IMR-90 (cell line): ENCODE data around the gene VPS26C. TPM values are rescaled to one million over a fixed set of nuclear protein-coding genes. Genes with fewer than 3 reads are reported as not detected.

Source experiments
- ATAC-seq: fragments of 200-7000 bp; cut with Tn5 transposase; 2 replicates; pipeline ENCODE4 v1.9.1; 2020; ENCODE audit warnings: low read depth, mild to moderate bottlenecking, moderate library complexity
- BruUV-seq: library from RNA; stranded (reverse); fragments of 400-500 nt; replicated peaks from 2 replicates; lab custom pipeline; 2021; lab: Mats Ljungman, UMichigan
- CTCF ChIA-PET: fragments of 300-600 bp; formaldehyde crosslinking; extraction: SDS; loops from one replicate; lab custom pipeline; 2021; ENCODE audit warnings: antibody characterized with exemption; lab: Yijun Ruan, JAX
- POLR2A ChIA-PET: fragments of 300-600 bp; sonication (Branson Sonifier 250); formaldehyde crosslinking; loops from one replicate; lab custom pipeline; 2022; ENCODE audit warnings: antibody characterized with exemption; ENCODE audit not compliant: unreplicated experiment; lab: Charles Lee
- DNase-seq: peaks from one replicate; pipeline ENCODE4 v3.0.0; 2013
- H2AFZ ChIP-seq: replicated peaks from 2 replicates; pipeline ENCODE3; 2013; ENCODE audit warnings: low read length, mild to moderate bottlenecking; ENCODE audit not compliant: poor library complexity
- H2AK5ac ChIP-seq: 2 replicates; pipeline ENCODE4 v1.6.1; 2013; ENCODE audit warnings: low read depth, low read length, inconsistent platforms
- H2AK9ac ChIP-seq: replicated peaks from 2 replicates; pipeline ENCODE3; 2013; ENCODE audit warnings: mild to moderate bottlenecking, low read depth, low read length, moderate library complexity; ENCODE audit not compliant: poor library complexity
- H2BK120ac ChIP-seq: 2 replicates; pipeline ENCODE4 v1.6.1; 2013; ENCODE audit warnings: low read depth, low read length, inconsistent platforms
- H2BK15ac ChIP-seq: 3 replicates; pipeline ENCODE4 v1.6.1; 2013; ENCODE audit warnings: low read depth, low read length, inconsistent platforms
- H2BK20ac ChIP-seq: 2 replicates; pipeline ENCODE4 v1.6.1; 2013; ENCODE audit warnings: low read depth, mild to moderate bottlenecking, inconsistent platforms, low read length, moderate library complexity
- H2BK5ac ChIP-seq: 2 replicates; pipeline ENCODE4 v1.6.1; 2013; ENCODE audit warnings: mild to moderate bottlenecking, low read depth, low read length, inconsistent platforms; ENCODE audit not compliant: poor library complexity, severe bottlenecking
- H3K14ac ChIP-seq: replicated peaks from 2 replicates; pipeline ENCODE4 v1.6.1; 2013; ENCODE audit warnings: low read depth, low read length, inconsistent platforms
- H3K18ac ChIP-seq: 2 replicates; pipeline ENCODE4 v1.6.1; 2013; ENCODE audit warnings: low read depth, low read length, control low read depth
- H3K23ac ChIP-seq: 2 replicates; pipeline ENCODE4 v1.6.1; 2013; ENCODE audit warnings: low read depth, low read length, inconsistent platforms
- H3K27ac ChIP-seq: 2 replicates; pipeline ENCODE4 v1.5.1; 2013; ENCODE audit warnings: mild to moderate bottlenecking, control low read depth, low read length; ENCODE audit not compliant: insufficient read depth
- H3K27me3 ChIP-seq: 2 replicates; pipeline ENCODE4 v1.6.1; 2013; ENCODE audit warnings: low read length; ENCODE audit not compliant: control insufficient read depth, insufficient read depth
- H3K36me3 ChIP-seq: 2 replicates; pipeline ENCODE4 v1.6.1; 2013; ENCODE audit warnings: low read length, mixed read lengths; ENCODE audit not compliant: control insufficient read depth, insufficient read depth
- H3K4ac ChIP-seq: 2 replicates; pipeline ENCODE4 v1.6.1; 2013; ENCODE audit warnings: low read depth, low read length, inconsistent platforms
- H3K4me1 ChIP-seq: 2 replicates; pipeline ENCODE4 v1.6.1; 2013; ENCODE audit warnings: low read length, mixed read lengths; ENCODE audit not compliant: control insufficient read depth, insufficient read depth
- H3K4me2 ChIP-seq: 2 replicates; pipeline ENCODE4 v1.6.1; 2013; ENCODE audit warnings: low read depth, mild to moderate bottlenecking, control low read depth, low read length, moderate library complexity
- H3K4me3 ChIP-seq: 2 replicates; pipeline ENCODE4 v1.5.1; 2013; ENCODE audit warnings: low read depth, mild to moderate bottlenecking, control low read depth, low read length, moderate library complexity; ENCODE audit not compliant: insufficient read depth
- H3K56ac ChIP-seq: 2 replicates; pipeline ENCODE4 v1.6.1; 2013; ENCODE audit warnings: low read length, inconsistent platforms; ENCODE audit not compliant: insufficient read depth; ENCODE audit errors: extremely low read depth
- H3K79me1 ChIP-seq, 2 experiments: 2 replicates each; pipeline ENCODE4 v1.6.1; 2013; ENCODE audit warnings: low read length in 2 of 2, inconsistent platforms in 1 of 2, low read depth in 1 of 2
- H3K9ac ChIP-seq: 2 replicates; pipeline ENCODE4 v1.6.1; 2013; ENCODE audit warnings: low read depth, low read length, control low read depth
- H3K9me1 ChIP-seq: 2 replicates; pipeline ENCODE4 v1.6.1; 2013; ENCODE audit warnings: low read length, inconsistent platforms; ENCODE audit not compliant: insufficient read depth
- H3K9me3 ChIP-seq: 2 replicates; pipeline ENCODE4 v1.6.1; 2013; ENCODE audit warnings: low read length; ENCODE audit not compliant: control insufficient read depth, insufficient read depth
- H4K20me1 ChIP-seq: 2 replicates; pipeline ENCODE4 v1.6.1; 2013; ENCODE audit warnings: low read length, inconsistent platforms; ENCODE audit not compliant: insufficient read depth
- H4K5ac ChIP-seq: 2 replicates; pipeline ENCODE4 v1.6.1; 2013; ENCODE audit warnings: mild to moderate bottlenecking, low read depth, low read length, control low read depth
- H4K8ac ChIP-seq, 2 experiments: 2 replicates each; pipeline ENCODE4 v1.6.1; 2013; ENCODE audit warnings: low read depth in 2 of 2, low read length in 2 of 2, control low read depth in 1 of 2, inconsistent platforms in 1 of 2
- H4K91ac ChIP-seq: 2 replicates; pipeline ENCODE4 v1.6.1; 2013; ENCODE audit warnings: low read depth, low read length, inconsistent platforms; ENCODE audit not compliant: insufficient read depth
- MXI1 ChIP-seq: IDR thresholded peaks from 2 replicates; pipeline ENCODE4 v1.6.1; 2012; ENCODE audit warnings: low read depth, mild to moderate bottlenecking, low read length, moderate library complexity, borderline replicate concordance
- NFE2L2 ChIP-seq: fragments of 150-350 bp; IDR thresholded peaks from 2 replicates; pipeline ENCODE4 v1.6.1; 2016; ENCODE audit warnings: low read depth, mild to moderate bottlenecking, low read length
- RAD21 ChIP-seq: IDR thresholded peaks from 2 replicates; pipeline ENCODE4 v1.6.1; 2012; ENCODE audit warnings: low read length, improper control_type of control experiment
- WGBS, 2 experiments: methylation state at CpG; one replicate each; pipeline versions ENCODE4 v1.1.5 to v1.1.7; 2013; ENCODE audit warnings: missing lambda C conversion rate in 2 of 2; ENCODE audit not compliant: insufficient read length in 1 of 2; ENCODE audit errors: extremely low coverage in 2 of 2; 5-methylcytosine and 5-hydroxymethylcytosine counted together
- dilution Hi-C: fragments of 300-500 bp; cut with HindIII; formaldehyde crosslinking; loops from one replicate; pipeline ENCODE4 v1.14.3; 2018; ENCODE audit warnings: low sequenced_read_pairs; ENCODE audit not compliant: unreplicated experiment
- in situ Hi-C: fragments of 300-500 bp; cut with MboI; formaldehyde crosslinking; loops from 3 replicates; pipeline ENCODE4 v1.14.3; 2019; ENCODE audit warnings: low sequenced_read_pairs, inconsistent platforms, mixed read lengths
- intact Hi-C: fragments of 100-400 bp; cut with micrococcal nuclease; formaldehyde crosslinking; loops from 2 replicates; pipeline ENCODE4 v1.10.0; 2022
- polyA plus RNA-seq, 3 experiments: library from polyadenylated mRNA; depleted of rRNA; stranded (reverse); fragments of >200 nt; gene quantifications; 2 replicates each; pipeline ENCODE4 v1.2.3, GENCODE V29; 2012; ENCODE audit warnings: low replicate concordance in 1 of 3
- total RNA-seq: library from RNA; depleted of rRNA; stranded (reverse); fragments of >200 nt; gene quantifications from 2 replicates; pipeline ENCODE4 v1.2.3, GENCODE V29; 2012

Gene VPS26C
- total and polyA plus RNA-seq, 2 of the 4 experiments (the other 2 are of a cell fraction) = 30.0 to 36.6 TPM

GRCh38 chr21:37243961-37244360 is 23.2 kb downstream of the VPS26C start:
- Histone ChIP-seq H3K23ac (no peak overlapping the region), H3K79me1 (peaks cover 30 to 70% of the 10 kb centered on the region in 2 experiments), H3K4ac (no peak overlapping the region), H3K4me2 (no peak overlapping the region), H3K56ac (no peak overlapping the region), H3K36me3 (peaks cover 11% of the 10 kb centered on the region), H3K4me3 (no peak overlapping the region), H3K27ac (no peak overlapping the region), H3K18ac (no peak overlapping the region), H4K8ac (no peak overlapping the region), H2BK120ac (no peak overlapping the region), H2AK9ac (no peak overlapping the region), H2BK20ac (no peak overlapping the region), H3K27me3 (no peaks in the 10 kb centered on the region), H3K4me1 (peaks cover 3% of the 10 kb centered on the region), H2BK5ac (no peak overlapping the region), H4K20me1 (peaks cover 50% of the 10 kb centered on the region), H4K5ac (no peak overlapping the region), H2AFZ (no peak overlapping the region), H2BK15ac (no peak overlapping the region), H4K91ac (no peak overlapping the region), H3K9me3 (no peaks in the 10 kb centered on the region), H2AK5ac (no peak overlapping the region), H3K9me1 (peaks cover 15% of the 10 kb centered on the region; the same call in 1 of the 2 replicates), H3K14ac (no peak overlapping the region), H3K9ac (no peak overlapping the region)
- ChIA-PET POLR2A (no interaction called here), CTCF (no interaction called here)
- intact Hi-C loops = no loop called here
- TF ChIP-seq MXI1 = no peak
- TF ChIP-seq NFE2L2 = no peak
- TF ChIP-seq RAD21 = no peak
- in situ Hi-C loops = no loop called here
- ATAC-seq (no peak), DNase-seq (no peak)
- WGBS, 2 experiments = 88% methylated on average over 1 of the region's 6 CpGs; no CpG with 5 or more reads in 1 of the 2 experiments
- BruUV-seq = no TSS peak
- dilution Hi-C loops = no loop called here
